Esophagus mucosa (tissue), 1 donor: ENCODE measurements around the gene NPVF. TPM values are rescaled to one million over a fixed set of nuclear protein-coding genes. Genes with fewer than 3 reads are reported as not detected.

Experiments
- total RNA-seq: library from RNA; stranded (reverse); gene quantifications from one replicate; pipeline ENCODE4 v1.2.4, GENCODE V29; 2023
- donor health status: DM: yes; HTN: yes; CAD: no.

NPVF gene
- total RNA-seq, 1 donor from 2014 or later: not detected

Other genes starting within 250 kb of the NPVF start
- 16.1 TPM for gene OSBPL3, start 248.3 kb downstream of the NPVF start, total RNA-seq
- gene CYCS, start 103.2 kb downstream of the NPVF start, total RNA-seq: 146 TPM